Measurements from ENCODE around the gene STRN3. TPM values are rescaled to one million over a fixed set of nuclear protein-coding genes. Genes with fewer than 3 reads are reported as not detected.

Gene STRN3
- total and polyA plus RNA-seq, 7 donors, result 13.9 to 79.7 (median 64.9) TPM

DNA sequence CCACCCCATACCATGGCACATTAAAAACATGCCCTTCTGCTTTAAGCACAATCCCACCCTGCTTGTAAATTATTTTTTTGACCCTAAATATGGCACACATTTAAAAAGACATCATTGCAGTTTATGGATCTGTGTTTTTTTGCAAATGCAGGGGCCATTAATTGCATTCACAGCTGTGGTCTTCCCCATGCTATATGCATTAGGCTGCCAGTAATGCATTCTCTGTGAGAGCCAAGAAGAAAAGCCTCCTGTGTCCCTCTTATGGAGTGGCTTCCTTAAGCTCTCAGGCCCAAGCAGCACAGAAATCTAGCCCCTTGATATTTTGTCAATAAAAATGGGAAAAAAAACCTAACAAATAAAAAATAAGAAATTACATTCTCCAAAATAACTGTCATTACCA lies 172.2 kb downstream of the STRN3 start:
- Histone ChIP-seq H3K4me3 (no peak overlapping the region), H3K27ac (no peak overlapping the region), H3K9me3 (no peaks in the 10 kb centered on the region), H3K27me3 (no peaks in the 10 kb centered on the region), H3K36me3 (no peaks in the 10 kb centered on the region), H3K4me1 (no peaks in the 10 kb centered on the region)
- no peak for DNase-seq
- intact Hi-C loops (cut with DNase I), result no loop called here
- no peak for TF ChIP-seq POLR2AphosphoS5 (IDR thresholded peaks at IDR 0.05)
- no peak for TF ChIP-seq EP300 (IDR thresholded peaks at IDR 0.05)
- no peak for TF ChIP-seq POLR2A (IDR thresholded peaks at IDR 0.05)
- TF ChIP-seq, protein P1, sequence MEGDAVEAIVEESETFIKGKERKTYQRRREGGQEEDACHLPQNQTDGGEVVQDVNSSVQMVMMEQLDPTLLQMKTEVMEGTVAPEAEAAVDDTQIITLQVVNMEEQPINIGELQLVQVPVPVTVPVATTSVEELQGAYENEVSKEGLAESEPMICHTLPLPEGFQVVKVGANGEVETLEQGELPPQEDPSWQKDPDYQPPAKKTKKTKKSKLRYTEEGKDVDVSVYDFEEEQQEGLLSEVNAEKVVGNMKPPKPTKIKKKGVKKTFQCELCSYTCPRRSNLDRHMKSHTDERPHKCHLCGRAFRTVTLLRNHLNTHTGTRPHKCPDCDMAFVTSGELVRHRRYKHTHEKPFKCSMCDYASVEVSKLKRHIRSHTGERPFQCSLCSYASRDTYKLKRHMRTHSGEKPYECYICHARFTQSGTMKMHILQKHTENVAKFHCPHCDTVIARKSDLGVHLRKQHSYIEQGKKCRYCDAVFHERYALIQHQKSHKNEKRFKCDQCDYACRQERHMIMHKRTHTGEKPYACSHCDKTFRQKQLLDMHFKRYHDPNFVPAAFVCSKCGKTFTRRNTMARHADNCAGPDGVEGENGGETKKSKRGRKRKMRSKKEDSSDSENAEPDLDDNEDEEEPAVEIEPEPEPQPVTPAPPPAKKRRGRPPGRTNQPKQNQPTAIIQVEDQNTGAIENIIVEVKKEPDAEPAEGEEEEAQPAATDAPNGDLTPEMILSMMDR (IDR thresholded peaks at IDR 0.05), result no peak

- TF ChIP-seq POLR2AphosphoS5 (IDR thresholded peaks at IDR 0.05) (no peak), EP300 (IDR thresholded peaks at IDR 0.05) (no peak), POLR2A (IDR thresholded peaks at IDR 0.05) (no peak)
- TF ChIP-seq, protein P1 (IDR thresholded peaks at IDR 0.05), result no peak
- Histone ChIP-seq H3K27me3 (no peaks in the 10 kb centered on the region), H3K9me3 (no peaks in the 10 kb centered on the region), H3K4me1 (no peaks in the 10 kb centered on the region), H3K4me3 (no peak overlapping the region), H3K36me3 (no peaks in the 10 kb centered on the region), H3K27ac (no peak overlapping the region)
- DNase-seq, result no peak
- intact Hi-C loops (cut with DNase I), result no loop called here
- 81 to 87% methylated on average over 1 of the region's 1 CpG for WGBS, 2 donors
These were observed 176.2 kb downstream of the STRN3 start for GRCh38 chr14:30849983-30850382.

DNA sequence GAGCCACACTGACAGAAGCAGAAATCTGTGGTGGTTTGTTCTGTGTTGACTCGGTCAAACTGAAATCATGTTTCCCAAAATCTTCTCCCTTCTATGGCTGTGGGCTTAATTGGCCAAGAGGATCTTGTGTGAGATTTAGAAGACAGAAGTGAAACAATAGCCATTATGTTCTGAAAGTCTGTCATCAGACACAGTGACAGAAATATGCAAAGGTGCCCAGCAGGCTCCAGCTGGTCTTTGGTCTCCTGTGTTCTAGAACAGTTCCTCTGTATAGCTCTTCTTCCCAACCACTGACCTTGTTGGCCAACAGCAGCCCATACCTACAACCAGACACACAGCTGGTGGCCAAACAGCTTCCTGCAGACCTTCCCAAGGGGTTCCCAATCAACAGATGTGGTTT lies 176.8 kb downstream of the STRN3 start:
- DNase-seq, result no peak
- no peaks in the 10 kb centered on the region for H3K4me1 ChIP-seq
- intact Hi-C loops (cut with DNase I), result no loop called here
- TF ChIP-seq, protein P1 (IDR thresholded peaks at IDR 0.05), result no peak
- no peak for TF ChIP-seq POLR2AphosphoS5 (IDR thresholded peaks at IDR 0.05)
- TF ChIP-seq EP300 (IDR thresholded peaks at IDR 0.05), result no peak
- no peak for TF ChIP-seq POLR2A (IDR thresholded peaks at IDR 0.05)
- no peaks in the 10 kb centered on the region for H3K9me3 ChIP-seq
- 84 to 86% methylated on average over 1 of the region's 1 CpG for WGBS, 2 donors
- no peaks in the 10 kb centered on the region for H3K36me3 ChIP-seq
- H3K27ac ChIP-seq, result no peak overlapping the region
- H3K4me3 ChIP-seq, result no peak overlapping the region
- H3K27me3 ChIP-seq, result no peaks in the 10 kb centered on the region

DNA sequence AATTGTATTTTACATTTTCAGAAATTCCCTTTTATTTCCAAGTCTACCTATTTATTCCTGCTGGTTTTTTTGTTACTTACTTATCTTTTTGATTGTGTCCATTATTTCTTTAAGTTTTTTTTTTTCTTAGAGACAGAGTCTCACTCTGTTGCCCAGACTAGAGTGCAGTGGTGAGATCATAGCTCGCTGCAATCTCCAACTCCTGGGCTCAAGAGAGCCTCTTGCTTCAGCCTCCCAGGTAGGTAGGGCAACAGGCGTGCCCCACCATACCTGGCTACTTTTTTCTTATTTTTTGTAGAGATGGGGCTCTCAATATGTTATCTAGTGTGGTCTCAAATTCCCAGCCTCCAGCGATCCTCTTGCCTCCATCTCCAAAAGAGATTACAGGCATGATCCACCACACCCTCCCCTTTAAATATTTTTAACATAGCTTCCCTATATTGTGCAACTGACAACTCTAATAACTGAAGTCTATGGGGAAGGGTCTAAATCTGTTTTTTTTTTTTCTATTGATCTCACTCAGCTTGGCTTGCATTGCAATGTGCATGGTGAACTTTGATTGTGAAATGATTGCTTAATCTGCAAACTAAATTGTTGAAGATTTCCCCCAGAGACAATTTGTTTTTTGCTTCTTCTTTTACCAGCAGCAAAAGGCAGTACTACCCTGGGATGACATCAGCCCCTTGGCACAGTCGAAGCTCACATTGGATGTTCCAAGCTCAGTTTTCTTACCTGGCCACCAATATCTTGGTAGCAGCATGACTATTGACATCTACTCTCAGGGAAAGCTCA lies 177.5 kb downstream of the STRN3 start:
- H3K36me3 ChIP-seq, result no peaks in the 10 kb centered on the region
- no peak for TF ChIP-seq EP300 (IDR thresholded peaks at IDR 0.05)
- no peak for TF ChIP-seq POLR2A (IDR thresholded peaks at IDR 0.05)
- TF ChIP-seq, protein P1 (IDR thresholded peaks at IDR 0.05), result no peak
- TF ChIP-seq POLR2AphosphoS5 (IDR thresholded peaks at IDR 0.05), result no peak
- H3K4me1 ChIP-seq, result no peaks in the 10 kb centered on the region
- intact Hi-C loops (cut with DNase I), result no loop called here
- H3K4me3 ChIP-seq, result no peak overlapping the region
- H3K27ac ChIP-seq, result no peak overlapping the region
- H3K27me3 ChIP-seq, result no peaks in the 10 kb centered on the region
- 89% methylated on average over 4 of the region's 4 CpGs for WGBS, 2 donors
- no peaks in the 10 kb centered on the region for H3K9me3 ChIP-seq
- DNase-seq, result no peak

Small RNA genes lying within 50 kb of the gene (small RNA-seq; reads per million reads assigned to genes)
- gene HIGD1AP17, result 0 reads per million in 3 donors
- gene MIR624, result 0 to 0.32 (median 0) reads per million in 3 donors

Other genes starting within 250 kb of the STRN3 start
- gene COCH, start 151.8 kb downstream of the STRN3 start, total RNA-seq, result 10 to 100 TPM in 2 of 4 donors, under 1 TPM in 2; 0.71 to 15.1 (median 6.6) TPM
- gene COCH, start 151.8 kb downstream of the STRN3 start, polyA plus RNA-seq, result 1 to 10 TPM; 1.2 to 1.6 (median 1.6) TPM
- gene AP4S1, start 730 bp downstream of the STRN3 start, total RNA-seq, result 10 to 100 TPM; 13.8 to 29.1 (median 18.3) TPM
- gene AP4S1, start 730 bp downstream of the STRN3 start, polyA plus RNA-seq, result 1 to 10 TPM; 4.8 to 7.9 (median 6.5) TPM
- gene HECTD1, start 181.4 kb upstream of the STRN3 start, total RNA-seq, result 100 to 1,000 TPM; 152 to 186 (median 174) TPM
- 10 to 100 TPM; 30.0 to 46.7 (median 40.5) TPM for gene HECTD1, start 181.4 kb upstream of the STRN3 start, polyA plus RNA-seq

Data from sigmoid colon (tissue), 7 donors.